SK-N-SH treated with all-trans-retinoic acid at 6 μM for 48 hours (cell line): Measurements from ENCODE around the gene PLEKHG5.

Experiments
- ATAC-seq: fragments of 200-7000 bp; cut with Tn5 transposase; 3 replicates; pipeline ENCODE4 v1.9.1; 2020; ENCODE audit warnings: mild to moderate bottlenecking, moderate library complexity
- BACH2 ChIP-seq: fragments of 250-450 bp; sonication (Bioruptor Pico); IDR thresholded peaks from 2 replicates; pipeline ENCODE4 v1.9.0; 2021; ENCODE audit warnings: mild to moderate bottlenecking, borderline replicate concordance
- CREB5 ChIP-seq: fragments of 250-450 bp; sonication (Bioruptor Pico); IDR thresholded peaks from 2 replicates; pipeline ENCODE4 v1.5.1; 2020; ENCODE audit warnings: low read depth, mild to moderate bottlenecking, moderate library complexity
- CSDC2 ChIP-seq: fragments of 250-450 bp; sonication (Bioruptor Pico); IDR thresholded peaks from 2 replicates; pipeline ENCODE4 v1.5.0; 2020; ENCODE audit warnings: mild to moderate bottlenecking, moderate library complexity
- CSRNP3 ChIP-seq: fragments of 250-450 bp; sonication (Bioruptor Pico); IDR thresholded peaks from 2 replicates; pipeline ENCODE4 v1.5.1; 2021; ENCODE audit warnings: mild to moderate bottlenecking, moderate library complexity
- ESRRG ChIP-seq: fragments of 250-450 bp; sonication (Bioruptor Pico); IDR thresholded peaks from 2 replicates; pipeline ENCODE4 v1.6.1; 2021; ENCODE audit warnings: mild to moderate bottlenecking
- GLIS3 ChIP-seq: fragments of 250-450 bp; sonication (Bioruptor Pico); IDR thresholded peaks from 2 replicates; pipeline ENCODE4 v1.5.0; 2020; ENCODE audit warnings: mild to moderate bottlenecking, moderate library complexity
- ISL1 ChIP-seq: fragments of 250-450 bp; sonication (Bioruptor Pico); IDR thresholded peaks from 2 replicates; pipeline ENCODE4 v2.1.2; 2022; ENCODE audit warnings: mild to moderate bottlenecking, moderate library complexity
- OSR1 ChIP-seq: fragments of 250-450 bp; sonication (Bioruptor Pico); IDR thresholded peaks from 2 replicates; pipeline ENCODE4 v1.8.0; 2022; ENCODE audit warnings: moderate library complexity, mild to moderate bottlenecking, inconsistent platforms
- PATZ1 ChIP-seq: fragments of 250-450 bp; sonication (Bioruptor Pico); IDR thresholded peaks from 2 replicates; pipeline ENCODE4 v1.8.0; 2020; ENCODE audit warnings: mild to moderate bottlenecking, moderate library complexity, borderline replicate concordance
- RARB ChIP-seq: fragments of 250-450 bp; sonication (Bioruptor Pico); IDR thresholded peaks from 2 replicates; pipeline ENCODE4 v1.8.0; 2021; ENCODE audit warnings: mild to moderate bottlenecking, moderate library complexity
- TCF4 ChIP-seq: fragments of 250-450 bp; sonication (Bioruptor Pico); IDR thresholded peaks from 2 replicates; pipeline ENCODE4 v1.8.0; 2021; ENCODE audit warnings: mild to moderate bottlenecking, moderate library complexity, borderline replicate concordance
- TOX ChIP-seq: fragments of 250-450 bp; sonication (Bioruptor Pico); IDR thresholded peaks from 2 replicates; pipeline ENCODE4 v1.8.0; 2021; ENCODE audit warnings: mild to moderate bottlenecking, moderate library complexity, borderline replicate concordance
- TSHZ2 ChIP-seq: fragments of 250-450 bp; sonication (Bioruptor Pico); IDR thresholded peaks from 2 replicates; pipeline ENCODE4 v1.5.0; 2020; ENCODE audit warnings: mild to moderate bottlenecking, moderate library complexity
- ZC3H10 ChIP-seq: fragments of 250-450 bp; sonication (Bioruptor Pico); IDR thresholded peaks from 2 replicates; pipeline ENCODE4 v1.5.1; 2021; ENCODE audit warnings: mild to moderate bottlenecking, moderate library complexity
- ZFP3 ChIP-seq: fragments of 250-450 bp; sonication (Bioruptor Pico); IDR thresholded peaks from 2 replicates; pipeline ENCODE4 v1.5.0; 2020; ENCODE audit warnings: mild to moderate bottlenecking, moderate library complexity
- ZFP30 ChIP-seq: fragments of 450-650 bp; formaldehyde crosslinking; IDR thresholded peaks from 2 replicates; pipeline ENCODE4 v1.5.0; 2022; ENCODE audit warnings: mild to moderate bottlenecking, moderate library complexity
- ZNF565 ChIP-seq: fragments of 450-650 bp; formaldehyde crosslinking; conservative IDR thresholded peaks from 2 replicates; pipeline ENCODE4 v1.5.0; 2020; ENCODE audit warnings: low read depth, mild to moderate bottlenecking, moderate library complexity
- ZNF70 ChIP-seq: fragments of 450-650 bp; formaldehyde crosslinking; IDR thresholded peaks from 2 replicates; pipeline ENCODE4 v1.5.0; 2020; ENCODE audit warnings: mild to moderate bottlenecking, moderate library complexity
- ZNF8 ChIP-seq: fragments of 450-650 bp; formaldehyde crosslinking; IDR thresholded peaks from 2 replicates; pipeline ENCODE4 v1.5.0; 2020; ENCODE audit warnings: mild to moderate bottlenecking, moderate library complexity

PLEKHG5 gene

GRCh38 chr1:6486433-6487011 is 4.9 kb downstream of the PLEKHG5 start:
- TF ChIP-seq ZNF70 (CRISPR knock-in tag) (no peak), ZNF8 (CRISPR knock-in tag) (no peak), ISL1 (CRISPR knock-in tag) (no peak), ZFP3 (CRISPR knock-in tag) (no peak), ZC3H10 (CRISPR knock-in tag) (no peak), BACH2 (CRISPR knock-in tag) (no peak), CSRNP3 (CRISPR knock-in tag) (no peak), OSR1 (CRISPR knock-in tag) (no peak), ESRRG (CRISPR knock-in tag) (no peak), GLIS3 (CRISPR knock-in tag) (no peak)
- peak; percentile 80 for ATAC-seq

GRCh38 chr1:6485168-6486101 is 6.0 kb downstream of the PLEKHG5 start:
- ATAC-seq = peak; percentile 16
- TF ChIP-seq TOX (CRISPR knock-in tag) (no peak), ZFP3 (CRISPR knock-in tag) (no peak)

- no peak for ATAC-seq
- TF ChIP-seq TOX (CRISPR knock-in tag) (no peak), ZFP30 (CRISPR knock-in tag) (no peak)
Observed at GRCh38 chr1:6484826-6485167, 6.7 kb downstream of the PLEKHG5 start.

GRCh38 chr1:6483761-6484117 is 7.7 kb downstream of the PLEKHG5 start:
- TF ChIP-seq ZFP30 (CRISPR knock-in tag) (no peak), OSR1 (CRISPR knock-in tag) (no peak), BACH2 (CRISPR knock-in tag) (no peak), TCF4 (CRISPR knock-in tag) (no peak)
- TF ChIP-seq, all 23 proteins: peak for 0

GRCh38 chr1:6483017-6483760 is 8.3 kb downstream of the PLEKHG5 start:
- no peak for TF ChIP-seq ZNF8 (CRISPR knock-in tag)
- no peak for TF ChIP-seq PATZ1 (CRISPR knock-in tag)
- no peak for TF ChIP-seq ZNF565
- no peak for TF ChIP-seq GLIS3 (CRISPR knock-in tag)
- TF ChIP-seq ISL1 (CRISPR knock-in tag) = no peak
- TF ChIP-seq ZC3H10 (CRISPR knock-in tag) = no peak
- no peak for TF ChIP-seq TCF4 (CRISPR knock-in tag)
- no peak for ATAC-seq

More at GRCh38 chr1:6483761-6484117, 7.7 kb downstream of the PLEKHG5 start:
- ATAC-seq = no peak

GRCh38 chr1:6481820-6482219 is 9.6 kb downstream of the PLEKHG5 start:
- no peak for ATAC-seq
- TF ChIP-seq TSHZ2 (CRISPR knock-in tag) = no peak
- no peak for TF ChIP-seq GLIS3 (CRISPR knock-in tag)
- no peak for TF ChIP-seq PATZ1 (CRISPR knock-in tag)
- TF ChIP-seq RARB = no peak
- no peak for TF ChIP-seq TOX (CRISPR knock-in tag)
- TF ChIP-seq ZFP30 (CRISPR knock-in tag) = no peak
- no peak for TF ChIP-seq ESRRG (CRISPR knock-in tag)
- no peak for TF ChIP-seq CSDC2 (CRISPR knock-in tag)
- TF ChIP-seq CREB5 (CRISPR knock-in tag) = no peak
- no peak for TF ChIP-seq BACH2 (CRISPR knock-in tag)
- no peak for TF ChIP-seq OSR1 (CRISPR knock-in tag)
- no peak for TF ChIP-seq ZNF70 (CRISPR knock-in tag)
- no peak for TF ChIP-seq ZNF565
